ENCODE data around the gene PIGO. TPM values are rescaled to one million over a fixed set of nuclear protein-coding genes. Genes with fewer than 3 reads are reported as not detected.

Gene PIGO
- total RNA-seq, 1 experiment from 2014 or later: 23.4 TPM

GRCh38 chr9:35071814-35072460, 24.5 kb downstream of the PIGO start:
- Mint-ChIP-seq H3K27ac (peak overlapping the region; percentile 98 to 99 (median 98)), H3K27me3 (ENCODE audit: low read depth) (no peaks in the 10 kb centered on the region; the same call in none of the 2 replicates), H3K4me3 (peak overlapping the region; percentile 92 to 95), H3K4me1 (peaks cover 18 to 22% of the 10 kb centered on the region in 2 experiments), H3K36me3 (ENCODE audit: insufficient read depth in 1 of 3, low read depth in 3 of 3) (peaks cover 61 to 84% (median 74%) of the 10 kb centered on the region in 3 experiments), H3K9me3 (no peaks in the 10 kb centered on the region; a peak in 1 of 5 replicates)
- no peak overlapping the region for H4K91ac ChIP-seq (ENCODE audit: insufficient read length, low read depth, low read length)
- no peaks in the 10 kb centered on the region for H3K9me3 ChIP-seq (ENCODE audit: control insufficient read depth, low read depth, low read length)
- no peak overlapping the region for H2BK5ac ChIP-seq (ENCODE audit: insufficient read length, low read length)
- TF ChIP-seq, protein P1, sequence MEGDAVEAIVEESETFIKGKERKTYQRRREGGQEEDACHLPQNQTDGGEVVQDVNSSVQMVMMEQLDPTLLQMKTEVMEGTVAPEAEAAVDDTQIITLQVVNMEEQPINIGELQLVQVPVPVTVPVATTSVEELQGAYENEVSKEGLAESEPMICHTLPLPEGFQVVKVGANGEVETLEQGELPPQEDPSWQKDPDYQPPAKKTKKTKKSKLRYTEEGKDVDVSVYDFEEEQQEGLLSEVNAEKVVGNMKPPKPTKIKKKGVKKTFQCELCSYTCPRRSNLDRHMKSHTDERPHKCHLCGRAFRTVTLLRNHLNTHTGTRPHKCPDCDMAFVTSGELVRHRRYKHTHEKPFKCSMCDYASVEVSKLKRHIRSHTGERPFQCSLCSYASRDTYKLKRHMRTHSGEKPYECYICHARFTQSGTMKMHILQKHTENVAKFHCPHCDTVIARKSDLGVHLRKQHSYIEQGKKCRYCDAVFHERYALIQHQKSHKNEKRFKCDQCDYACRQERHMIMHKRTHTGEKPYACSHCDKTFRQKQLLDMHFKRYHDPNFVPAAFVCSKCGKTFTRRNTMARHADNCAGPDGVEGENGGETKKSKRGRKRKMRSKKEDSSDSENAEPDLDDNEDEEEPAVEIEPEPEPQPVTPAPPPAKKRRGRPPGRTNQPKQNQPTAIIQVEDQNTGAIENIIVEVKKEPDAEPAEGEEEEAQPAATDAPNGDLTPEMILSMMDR (conservative IDR thresholded peaks at IDR 0.05): peak; percentile 61
- H2AK5ac ChIP-seq (ENCODE audit: insufficient read length, low read length): no peak overlapping the region
- peaks cover 6% of the 10 kb centered on the region for H3K23me2 ChIP-seq (ENCODE audit: insufficient read length, low read depth, low read length, poor library complexity, severe bottlenecking)
- H4K5ac ChIP-seq (ENCODE audit: insufficient read length, low read depth, low read length): no peak overlapping the region
- H3K23ac ChIP-seq (ENCODE audit: insufficient read length, low read depth, low read length): no peak overlapping the region
- peak overlapping the region; percentile 95 for H3K18ac ChIP-seq (ENCODE audit: insufficient read length, low read depth, low read length)
- no peak overlapping the region for H3T11ph ChIP-seq (ENCODE audit: low read length)
- peaks cover 5% of the 10 kb centered on the region; the same call in 1 of the 2 replicates for H3K4me1 ChIP-seq (ENCODE audit: insufficient read depth, low read length)
- H3K4me2 ChIP-seq (ENCODE audit: insufficient read depth, insufficient read length, low read length): peak overlapping the region; percentile 76
- H3K9ac ChIP-seq (ENCODE audit: extremely low read depth, insufficient read length, low read length): peak overlapping the region; percentile 85
- no peak overlapping the region for H2AFZ ChIP-seq (ENCODE audit: low read length)
- no peaks in the 10 kb centered on the region for H3K27me3 ChIP-seq (ENCODE audit: insufficient read depth, low read length)
- WGBS (ENCODE audit: extremely low coverage, insufficient read length, low lambda C conversion rate): no CpG with 5 or more reads among the region's 79 CpGs
- no peak overlapping the region for H3K56ac ChIP-seq (ENCODE audit: insufficient read length, low read depth, low read length)
- H4K20me1 ChIP-seq (ENCODE audit: control insufficient read depth, insufficient read depth, insufficient read length): no peaks in the 10 kb centered on the region
- DNase-seq: peak; percentile 85
- H2BK12ac ChIP-seq (ENCODE audit: insufficient read length, low read depth, low read length): no peak overlapping the region
- H3K79me1 ChIP-seq (ENCODE audit: insufficient read depth, low read depth, low read length, poor library complexity, severe bottlenecking): no peaks in the 10 kb centered on the region
- no peak overlapping the region for H2BK20ac ChIP-seq (ENCODE audit: low read depth, low read length, poor library complexity, severe bottlenecking)
- H3K4ac ChIP-seq (ENCODE audit: low read depth, low read length): no peak overlapping the region; the same call in 1 of the 2 replicates
- no peak overlapping the region for H4K8ac ChIP-seq (replicated peaks; ENCODE audit: insufficient read length, low read depth, low read length)
- peak overlapping the region; percentile 35 for H3K27ac ChIP-seq (ENCODE audit: insufficient read length, low read depth, low read length)
- peak overlapping the region; percentile 92 for H3K14ac ChIP-seq (ENCODE audit: insufficient read depth, low read length)
- peaks cover 39% of the 10 kb centered on the region for H3K79me2 ChIP-seq (ENCODE audit: insufficient read depth, low read length)
- no peak overlapping the region for H2BK120ac ChIP-seq (ENCODE audit: low read depth, low read length, poor library complexity, severe bottlenecking)
- H2BK15ac ChIP-seq (ENCODE audit: low read depth, low read length): no peak overlapping the region

Measured in H9 (cell line).